Smooth muscle cell (in vitro differentiated cells): ENCODE results near the gene GFER. TPM values are rescaled to one million over a fixed set of nuclear protein-coding genes. Genes with fewer than 3 reads are reported as not detected.

Experiments
- DNase-seq: peaks from one replicate; lab custom pipeline; 2025; ENCODE audit not compliant: unreplicated experiment; lab: John Stamatoyannopoulos, UW
- H2AFZ ChIP-seq: fragments of 200-600 bp; sonication (generic); 2 replicates; pipeline ENCODE4 v1.6.0; 2016; ENCODE audit warnings: antibody characterized with exemption, low read depth, mild to moderate bottlenecking
- H3F3A ChIP-seq: fragments of 200-600 bp; sonication (generic); 2 replicates; pipeline ENCODE4 v1.6.0; 2017; ENCODE audit warnings: antibody characterized with exemption, low read depth
- H3K27ac ChIP-seq: fragments of 200-600 bp; sonication (generic); 2 replicates; pipeline ENCODE4 v1.5.1; 2016; ENCODE audit warnings: low read depth, mild to moderate bottlenecking
- H3K27me3 ChIP-seq: fragments of 200-600 bp; sonication (generic); 2 replicates; pipeline ENCODE4 v1.6.1; 2016; ENCODE audit warnings: low read depth, mild to moderate bottlenecking
- H3K36me3 ChIP-seq: fragments of 200-600 bp; sonication (generic); 2 replicates; pipeline ENCODE4 v1.5.1; 2016; ENCODE audit warnings: low read depth
- H3K4me1 ChIP-seq: fragments of 200-600 bp; sonication (generic); 2 replicates; pipeline ENCODE4 v1.5.1; 2016; ENCODE audit warnings: low read depth
- H3K4me2 ChIP-seq: fragments of 200-600 bp; sonication (generic); 2 replicates; pipeline ENCODE4 v1.6.0; 2016; ENCODE audit warnings: mild to moderate bottlenecking
- H3K4me3 ChIP-seq: fragments of 200-600 bp; sonication (generic); 2 replicates; pipeline ENCODE4 v1.5.1; 2016; ENCODE audit warnings: mild to moderate bottlenecking
- H3K79me2 ChIP-seq: fragments of 200-600 bp; sonication (generic); 2 replicates; pipeline ENCODE4 v1.6.0; 2016; ENCODE audit warnings: low read depth, mild to moderate bottlenecking
- H3K9ac ChIP-seq: fragments of 200-600 bp; sonication (generic); 2 replicates; pipeline ENCODE4 v1.6.0; 2016; ENCODE audit warnings: low read depth
- H3K9me3 ChIP-seq: fragments of 200-600 bp; sonication (generic); replicated peaks from 2 replicates; pipeline ENCODE4 v1.5.1; 2016; ENCODE audit warnings: low read depth
- H4K20me1 ChIP-seq: fragments of 200-600 bp; sonication (generic); 2 replicates; pipeline ENCODE4 v1.6.0; 2016; ENCODE audit warnings: low read depth
- CTCF ChIP-seq: fragments of 200-600 bp; sonication (generic); IDR thresholded peaks from 2 replicates; pipeline ENCODE4 v1.5.1; 2017; ENCODE audit warnings: borderline replicate concordance, mild to moderate bottlenecking, antibody characterized with exemption; ENCODE audit not compliant: insufficient read depth, poor library complexity, severe bottlenecking
- WGBS: methylation state at CpG from one replicate; pipeline ENCODE4 v1.1.7; 2016; ENCODE audit warnings: low lambda C conversion rate; 5-methylcytosine and 5-hydroxymethylcytosine counted together
- polyA plus RNA-seq: library from polyadenylated mRNA; unstranded; fragments of >200 nt; fragmentation: Nextera tagmentation; extraction: Ambion mirVana; gene quantifications from 2 replicates; pipeline ENCODE4 v1.2.1, GENCODE V29; 2016
- total RNA-seq: library from RNA; depleted of rRNA; stranded (reverse); fragments of >200 nt; gene quantifications from 2 replicates; pipeline ENCODE4 v1.2.3, GENCODE V29; 2014

Gene GFER
- total and polyA plus RNA-seq, 2 experiments from 2014 or later, result 15.1 to 41.2 TPM

- no peak for TF ChIP-seq CTCF
- peak overlapping the region; percentile 98 for H3K4me2 ChIP-seq
- H3F3A ChIP-seq, result no peaks in the 10 kb centered on the region
- H4K20me1 ChIP-seq, result peaks cover 12% of the 10 kb centered on the region
- H3K4me3 ChIP-seq, result peak overlapping the region; percentile 78
- H3K27me3 ChIP-seq, result no peaks in the 10 kb centered on the region
- peaks cover 13% of the 10 kb centered on the region for H3K4me1 ChIP-seq
- H3K9me3 ChIP-seq, result no peaks in the 10 kb centered on the region
- WGBS, result 91% methylated on average over 3 of the region's 3 CpGs
- no peak overlapping the region for H2AFZ ChIP-seq
- no peak for DNase-seq
- H3K79me2 ChIP-seq, result peaks cover 15% of the 10 kb centered on the region
- H3K36me3 ChIP-seq, result no peaks in the 10 kb centered on the region
- peak overlapping the region; percentile 43 for H3K9ac ChIP-seq
- peak overlapping the region; percentile 45 for H3K27ac ChIP-seq
Measured at GRCh38 chr16:2028146-2028545, 44.2 kb downstream of the GFER start.

GRCh38 chr16:2028620-2029220 is 44.7 kb downstream of the GFER start:
- TF ChIP-seq CTCF, result no peak

GRCh38 chr16:2029350-2029749 is 45.4 kb downstream of the GFER start:
- Histone ChIP-seq H3K27me3 (no peaks in the 10 kb centered on the region), H3K79me2 (peaks cover 15% of the 10 kb centered on the region), H3K4me2 (no peak overlapping the region), H3K27ac (no peak overlapping the region), H3K9me3 (no peaks in the 10 kb centered on the region), H4K20me1 (peaks cover 12% of the 10 kb centered on the region), H3K4me1 (peaks cover 14% of the 10 kb centered on the region), H3F3A (no peaks in the 10 kb centered on the region), H3K9ac (no peak overlapping the region), H3K4me3 (no peak overlapping the region), H2AFZ (no peak overlapping the region), H3K36me3 (no peaks in the 10 kb centered on the region)
- no peak for DNase-seq
- 86% methylated on average over 20 of the region's 22 CpGs for WGBS
- TF ChIP-seq CTCF, result no peak

More at GRCh38 chr16:2028620-2029220, 44.7 kb downstream of the GFER start:
- Histone ChIP-seq H3K4me1 (peaks cover 10% of the 10 kb centered on the region), H3F3A (no peaks in the 10 kb centered on the region), H3K36me3 (no peaks in the 10 kb centered on the region), H3K9me3 (no peaks in the 10 kb centered on the region), H3K27ac (no peak overlapping the region), H3K4me2 (no peak overlapping the region), H3K27me3 (no peaks in the 10 kb centered on the region), H3K4me3 (no peak overlapping the region), H2AFZ (no peak overlapping the region), H4K20me1 (peaks cover 12% of the 10 kb centered on the region), H3K9ac (no peak overlapping the region), H3K79me2 (peaks cover 15% of the 10 kb centered on the region)
- 96% methylated on average over 18 of the region's 18 CpGs for WGBS
- no peak for DNase-seq

GRCh38 chr16:2030036-2030435 is 46.0 kb downstream of the GFER start:
- WGBS, result 89% methylated on average over 11 of the region's 11 CpGs
- no peak for TF ChIP-seq CTCF

More at GRCh38 chr16:2030036-2030435, 46.0 kb downstream of the GFER start:
- DNase-seq, result no peak
- Histone ChIP-seq H3K4me1 (peaks cover 14% of the 10 kb centered on the region), H3K9me3 (no peaks in the 10 kb centered on the region), H4K20me1 (peaks cover 12% of the 10 kb centered on the region), H3K9ac (no peak overlapping the region), H2AFZ (no peak overlapping the region), H3K4me2 (no peak overlapping the region), H3K27ac (no peak overlapping the region), H3K79me2 (peaks cover 15% of the 10 kb centered on the region), H3K27me3 (no peaks in the 10 kb centered on the region), H3K36me3 (no peaks in the 10 kb centered on the region), H3K4me3 (no peak overlapping the region), H3F3A (no peaks in the 10 kb centered on the region)
